Parathyroid adenoma (tissue), 2 donors: ENCODE results near the gene RBM33.

Source experiments
- H2AFZ ChIP-seq: fragments of 300-600 bp; sonication (generic); one replicate; pipeline ENCODE4 v1.7.0; 2017; ENCODE audit warnings: antibody characterized with exemption, mild to moderate bottlenecking
- H3K27ac ChIP-seq: fragments of 300-600 bp; sonication (generic); one replicate; pipeline ENCODE4 v1.7.0; 2017
- H3K27me3 ChIP-seq: fragments of 300-600 bp; sonication (generic); one replicate; pipeline ENCODE4 v1.7.0; 2017; ENCODE audit warnings: low read length; ENCODE audit not compliant: control insufficient read depth, insufficient read depth
- H3K36me3 ChIP-seq: fragments of 300-600 bp; sonication (generic); one replicate; pipeline ENCODE4 v1.7.0; 2017; ENCODE audit warnings: low read length; ENCODE audit not compliant: control insufficient read depth, insufficient read depth
- H3K4me1 ChIP-seq: fragments of 300-600 bp; sonication (generic); one replicate; pipeline ENCODE4 v1.7.0; 2017; ENCODE audit warnings: control low read depth
- H3K4me2 ChIP-seq: fragments of 300-600 bp; sonication (generic); one replicate; pipeline ENCODE4 v1.7.0; 2017; ENCODE audit warnings: low read length
- H3K4me3 ChIP-seq: fragments of 300-600 bp; sonication (generic); one replicate; pipeline ENCODE4 v1.7.0; 2017; ENCODE audit warnings: low read depth, low read length
- H3K79me2 ChIP-seq: fragments of 300-600 bp; sonication (generic); one replicate; pipeline ENCODE4 v1.7.0; 2017; ENCODE audit warnings: control low read depth
- H3K9ac ChIP-seq: fragments of 300-600 bp; sonication (generic); one replicate; pipeline ENCODE4 v1.7.0; 2017; ENCODE audit warnings: mild to moderate bottlenecking
- H3K9me3 ChIP-seq: fragments of 300-600 bp; sonication (generic); one replicate; pipeline ENCODE4 v1.7.0; 2017; ENCODE audit warnings: low read length; ENCODE audit not compliant: control insufficient read depth
- CTCF ChIP-seq: fragments of 300-600 bp; sonication (generic); IDR thresholded peaks from one replicate; pipeline ENCODE4 v1.7.0; 2017; ENCODE audit warnings: antibody characterized with exemption, mild to moderate bottlenecking
- donor health status: primary hyperparathyroidism.

Gene RBM33

GRCh38 chr7:155789001-155789725 is 144.7 kb downstream of the RBM33 start:
- Histone ChIP-seq H3K4me3 (no peak overlapping the region), H3K27ac (no peak overlapping the region)

GRCh38 chr7:155790666-155791065 is 146.2 kb downstream of the RBM33 start:
- Histone ChIP-seq H3K4me3 (no peak overlapping the region), H3K79me2 (no peaks in the 10 kb centered on the region), H3K9me3 (no peaks in the 10 kb centered on the region), H3K27me3 (peaks cover 2% of the 10 kb centered on the region), H3K9ac (no peak overlapping the region), H3K4me1 (no peaks in the 10 kb centered on the region), H3K27ac (no peak overlapping the region), H3K36me3 (no peaks in the 10 kb centered on the region), H2AFZ (no peak overlapping the region), H3K4me2 (no peak overlapping the region)
- TF ChIP-seq CTCF = no peak

More at GRCh38 chr7:155789001-155789725, 144.7 kb downstream of the RBM33 start:
- Histone ChIP-seq H3K4me2 (no peak overlapping the region), H3K27me3 (no peaks in the 10 kb centered on the region), H3K4me1 (no peaks in the 10 kb centered on the region), H2AFZ (no peak overlapping the region), H3K79me2 (no peaks in the 10 kb centered on the region), H3K9ac (no peak overlapping the region), H3K36me3 (no peaks in the 10 kb centered on the region), H3K9me3 (no peaks in the 10 kb centered on the region)
- no peak for TF ChIP-seq CTCF

GRCh38 chr7:155791214-155791737 is 146.8 kb downstream of the RBM33 start:
- Histone ChIP-seq H3K36me3 (no peaks in the 10 kb centered on the region), H3K9ac (no peak overlapping the region), H3K9me3 (no peaks in the 10 kb centered on the region), H3K4me1 (no peaks in the 10 kb centered on the region), H3K27ac (no peak overlapping the region), H3K4me2 (no peak overlapping the region), H2AFZ (no peak overlapping the region), H3K27me3 (peaks cover 3% of the 10 kb centered on the region), H3K4me3 (no peak overlapping the region), H3K79me2 (no peaks in the 10 kb centered on the region)
- no peak for TF ChIP-seq CTCF

- Histone ChIP-seq H3K9ac (no peak overlapping the region), H3K4me3 (no peak overlapping the region), H2AFZ (no peak overlapping the region), H3K27me3 (peaks cover 7% of the 10 kb centered on the region), H3K4me2 (no peak overlapping the region), H3K79me2 (no peaks in the 10 kb centered on the region), H3K9me3 (no peaks in the 10 kb centered on the region), H3K36me3 (no peaks in the 10 kb centered on the region), H3K4me1 (no peaks in the 10 kb centered on the region), H3K27ac (no peak overlapping the region)
- no peak for TF ChIP-seq CTCF
Observed at GRCh38 chr7:155791836-155792235, 147.4 kb downstream of the RBM33 start.
